ENCODE measurements around the gene UTF1. TPM values are rescaled to one million over a fixed set of nuclear protein-coding genes. Genes with fewer than 3 reads are reported as not detected.

UTF1 gene
- polyA plus RNA-seq, 1 donor from 2014 or later, result not detected

DNA sequence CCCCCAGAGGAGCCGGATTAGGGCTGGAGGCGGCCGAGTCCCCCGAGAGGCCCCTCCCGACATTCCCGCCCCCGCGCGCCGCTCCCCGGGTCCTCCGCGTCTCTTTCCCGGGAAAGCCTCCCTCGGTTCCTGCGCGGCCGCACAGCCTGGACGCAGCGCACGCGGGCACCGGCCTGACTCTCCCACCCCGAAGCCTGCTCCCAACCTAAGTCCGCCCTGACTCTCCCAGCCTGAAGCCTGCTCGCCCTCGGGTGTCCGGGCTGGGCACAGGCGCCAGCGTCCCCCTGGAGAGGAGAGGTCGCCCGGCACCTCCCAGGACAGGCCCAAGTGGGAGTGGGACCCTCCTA lies 7.2 kb downstream of the UTF1 start:
- no peaks in the 10 kb centered on the region for H4K20me1 ChIP-seq (ENCODE audit: insufficient read depth)
- H3K9me3 ChIP-seq (ENCODE audit: low read length), result no peaks in the 10 kb centered on the region
- H3F3A ChIP-seq (ENCODE audit: insufficient read depth, low read length, poor library complexity, severe bottlenecking), result no peaks in the 10 kb centered on the region
- no peak overlapping the region for H3K27ac ChIP-seq (ENCODE audit: low read length)
- H3K4me3 ChIP-seq (ENCODE audit: low read length), result peak overlapping the region; percentile 52
- TF ChIP-seq, protein P1, sequence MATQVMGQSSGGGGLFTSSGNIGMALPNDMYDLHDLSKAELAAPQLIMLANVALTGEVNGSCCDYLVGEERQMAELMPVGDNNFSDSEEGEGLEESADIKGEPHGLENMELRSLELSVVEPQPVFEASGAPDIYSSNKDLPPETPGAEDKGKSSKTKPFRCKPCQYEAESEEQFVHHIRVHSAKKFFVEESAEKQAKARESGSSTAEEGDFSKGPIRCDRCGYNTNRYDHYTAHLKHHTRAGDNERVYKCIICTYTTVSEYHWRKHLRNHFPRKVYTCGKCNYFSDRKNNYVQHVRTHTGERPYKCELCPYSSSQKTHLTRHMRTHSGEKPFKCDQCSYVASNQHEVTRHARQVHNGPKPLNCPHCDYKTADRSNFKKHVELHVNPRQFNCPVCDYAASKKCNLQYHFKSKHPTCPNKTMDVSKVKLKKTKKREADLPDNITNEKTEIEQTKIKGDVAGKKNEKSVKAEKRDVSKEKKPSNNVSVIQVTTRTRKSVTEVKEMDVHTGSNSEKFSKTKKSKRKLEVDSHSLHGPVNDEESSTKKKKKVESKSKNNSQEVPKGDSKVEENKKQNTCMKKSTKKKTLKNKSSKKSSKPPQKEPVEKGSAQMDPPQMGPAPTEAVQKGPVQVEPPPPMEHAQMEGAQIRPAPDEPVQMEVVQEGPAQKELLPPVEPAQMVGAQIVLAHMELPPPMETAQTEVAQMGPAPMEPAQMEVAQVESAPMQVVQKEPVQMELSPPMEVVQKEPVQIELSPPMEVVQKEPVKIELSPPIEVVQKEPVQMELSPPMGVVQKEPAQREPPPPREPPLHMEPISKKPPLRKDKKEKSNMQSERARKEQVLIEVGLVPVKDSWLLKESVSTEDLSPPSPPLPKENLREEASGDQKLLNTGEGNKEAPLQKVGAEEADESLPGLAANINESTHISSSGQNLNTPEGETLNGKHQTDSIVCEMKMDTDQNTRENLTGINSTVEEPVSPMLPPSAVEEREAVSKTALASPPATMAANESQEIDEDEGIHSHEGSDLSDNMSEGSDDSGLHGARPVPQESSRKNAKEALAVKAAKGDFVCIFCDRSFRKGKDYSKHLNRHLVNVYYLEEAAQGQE (IDR thresholded peaks at IDR 0.05; ENCODE audit: borderline replicate concordance), result no peak
- TF ChIP-seq, protein P2, sequence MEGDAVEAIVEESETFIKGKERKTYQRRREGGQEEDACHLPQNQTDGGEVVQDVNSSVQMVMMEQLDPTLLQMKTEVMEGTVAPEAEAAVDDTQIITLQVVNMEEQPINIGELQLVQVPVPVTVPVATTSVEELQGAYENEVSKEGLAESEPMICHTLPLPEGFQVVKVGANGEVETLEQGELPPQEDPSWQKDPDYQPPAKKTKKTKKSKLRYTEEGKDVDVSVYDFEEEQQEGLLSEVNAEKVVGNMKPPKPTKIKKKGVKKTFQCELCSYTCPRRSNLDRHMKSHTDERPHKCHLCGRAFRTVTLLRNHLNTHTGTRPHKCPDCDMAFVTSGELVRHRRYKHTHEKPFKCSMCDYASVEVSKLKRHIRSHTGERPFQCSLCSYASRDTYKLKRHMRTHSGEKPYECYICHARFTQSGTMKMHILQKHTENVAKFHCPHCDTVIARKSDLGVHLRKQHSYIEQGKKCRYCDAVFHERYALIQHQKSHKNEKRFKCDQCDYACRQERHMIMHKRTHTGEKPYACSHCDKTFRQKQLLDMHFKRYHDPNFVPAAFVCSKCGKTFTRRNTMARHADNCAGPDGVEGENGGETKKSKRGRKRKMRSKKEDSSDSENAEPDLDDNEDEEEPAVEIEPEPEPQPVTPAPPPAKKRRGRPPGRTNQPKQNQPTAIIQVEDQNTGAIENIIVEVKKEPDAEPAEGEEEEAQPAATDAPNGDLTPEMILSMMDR (IDR thresholded peaks at IDR 0.05; ENCODE audit: poor library complexity, severe bottlenecking), result no peak
- TF ChIP-seq SMC3 (conservative IDR thresholded peaks at IDR 0.05; ENCODE audit: poor library complexity), result no peak
- TF ChIP-seq RAD21 (conservative IDR thresholded peaks at IDR 0.05), result no peak
- no peaks in the 10 kb centered on the region for H3K36me3 ChIP-seq (ENCODE audit: insufficient read depth, low read length)
- H3K9ac ChIP-seq (ENCODE audit: low read length), result no peak overlapping the region
- H3K27me3 ChIP-seq (ENCODE audit: insufficient read depth, low read depth, low read length), result peaks cover 68% of the 10 kb centered on the region
- H3K4me2 ChIP-seq (ENCODE audit: low read length), result no peak overlapping the region
- H2AFZ ChIP-seq (ENCODE audit: low read depth, low read length), result no peak overlapping the region
- H3K9me2 ChIP-seq (ENCODE audit: insufficient read depth, low read length), result no peaks in the 10 kb centered on the region
- H3K79me2 ChIP-seq (replicated peaks; ENCODE audit: insufficient read depth, low read length), result no peaks in the 10 kb centered on the region

DNA sequence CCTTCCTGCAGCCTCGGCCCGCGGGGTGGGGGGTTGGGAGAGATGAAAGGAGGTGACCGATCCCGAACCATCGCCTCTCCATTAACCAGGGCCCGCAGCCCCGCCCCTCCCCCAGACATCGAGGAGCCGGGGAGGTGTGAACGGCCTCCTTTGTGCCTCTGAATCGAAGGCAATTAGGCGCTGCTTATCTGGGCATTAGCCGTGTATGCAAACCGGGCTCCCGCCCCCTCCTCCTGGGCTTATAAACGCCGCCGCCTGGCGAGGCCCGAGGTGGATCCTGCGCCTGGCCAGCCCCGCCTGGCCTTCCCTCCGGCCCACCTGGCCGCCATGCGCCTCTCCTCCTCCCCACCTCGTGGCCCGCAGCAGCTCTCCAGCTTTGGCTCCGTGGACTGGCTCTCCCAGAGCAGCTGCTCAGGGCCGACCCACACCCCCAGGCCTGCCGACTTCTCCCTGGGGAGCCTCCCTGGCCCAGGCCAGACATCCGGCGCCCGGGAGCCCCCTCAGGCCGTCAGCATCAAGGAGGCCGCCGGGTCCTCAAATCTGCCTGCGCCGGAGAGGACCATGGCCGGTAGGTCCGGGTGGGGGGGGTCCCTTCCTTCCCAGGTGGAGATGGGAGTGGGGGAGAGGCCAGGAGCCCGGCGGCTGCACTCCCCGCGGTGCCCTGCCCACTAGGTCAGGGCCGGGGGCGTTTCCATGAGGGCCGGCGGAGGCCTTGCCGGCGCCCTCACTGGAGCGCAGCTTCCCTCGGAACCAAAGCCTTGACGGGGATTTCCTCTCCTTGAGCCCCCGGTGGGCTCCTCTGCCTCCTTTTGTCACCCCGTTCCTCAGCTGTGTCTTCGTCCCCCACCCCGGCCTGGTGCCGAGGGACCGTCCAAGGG lies 7.8 kb downstream of the UTF1 start, which contains the start of gene VENTX:
TSS of gene VENTX (plus strand) at position 268 of the 878 bp plus-strand sequence. CDS start at position 328, 60 bp downstream.
- no peaks in the 10 kb centered on the region for H3K9me3 ChIP-seq (ENCODE audit: low read length)
- no peaks in the 10 kb centered on the region for H3F3A ChIP-seq (ENCODE audit: insufficient read depth, low read length, poor library complexity, severe bottlenecking)
- no peak within 1 kb of the TSS for H3K4me2 ChIP-seq (ENCODE audit: low read length)
- H3K36me3 ChIP-seq (ENCODE audit: insufficient read depth, low read length), result no peaks in the 10 kb centered on the region
- peaks cover 63% of the 10 kb centered on the region for H3K27me3 ChIP-seq (ENCODE audit: insufficient read depth, low read depth, low read length)
- no peaks in the 10 kb centered on the region for H3K9me2 ChIP-seq (ENCODE audit: insufficient read depth, low read length)
- H4K20me1 ChIP-seq (ENCODE audit: insufficient read depth), result no peaks in the 10 kb centered on the region
- no peak within 1 kb of the TSS for H3K27ac ChIP-seq (ENCODE audit: low read length)
- no peaks in the 10 kb centered on the region for H3K79me2 ChIP-seq (replicated peaks; ENCODE audit: insufficient read depth, low read length)
- no peak within 1 kb of the TSS for H2AFZ ChIP-seq (ENCODE audit: low read depth, low read length)
- peak within 1 kb of the TSS; percentile 52 for H3K4me3 ChIP-seq (ENCODE audit: low read length)
- TF ChIP-seq EZH2 (IDR thresholded peaks at IDR 0.05; ENCODE audit: borderline replicate concordance, insufficient read depth, low read length, poor library complexity, severe bottlenecking), result no peak
- H3K9ac ChIP-seq (ENCODE audit: low read length), result no peak within 1 kb of the TSS

DNA sequence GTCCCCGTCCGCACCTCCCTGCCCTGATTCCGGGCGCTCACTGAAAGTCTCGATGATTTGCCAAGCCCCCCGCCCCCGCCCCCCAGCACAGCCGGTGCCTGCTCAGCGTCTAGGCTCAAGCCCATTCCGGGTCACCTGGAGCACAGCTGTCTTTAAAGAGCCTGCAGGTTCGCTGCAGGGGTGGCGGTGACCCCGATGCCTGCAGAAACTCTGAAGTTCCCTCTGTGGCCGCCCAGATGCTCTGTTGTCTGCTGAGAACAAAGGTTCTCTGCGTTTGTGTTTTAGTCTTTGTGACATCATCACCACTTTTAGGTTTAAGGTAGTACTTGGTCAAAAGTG lies 8.4 kb downstream of the UTF1 start:
- H3K27me3 ChIP-seq (ENCODE audit: insufficient read depth, low read depth, low read length), result peaks cover 57% of the 10 kb centered on the region
- no peaks in the 10 kb centered on the region for H4K20me1 ChIP-seq (ENCODE audit: insufficient read depth)
- H3K9me2 ChIP-seq (ENCODE audit: insufficient read depth, low read length), result no peaks in the 10 kb centered on the region
- H3K79me2 ChIP-seq (replicated peaks; ENCODE audit: insufficient read depth, low read length), result no peaks in the 10 kb centered on the region
- H3K27ac ChIP-seq (ENCODE audit: low read length), result no peak overlapping the region
- no peaks in the 10 kb centered on the region for H3F3A ChIP-seq (ENCODE audit: insufficient read depth, low read length, poor library complexity, severe bottlenecking)
- no peak overlapping the region for H2AFZ ChIP-seq (ENCODE audit: low read depth, low read length)
- no peak for TF ChIP-seq POLR2AphosphoS5 (IDR thresholded peaks at IDR 0.05)
- no peak for TF ChIP-seq EP300 (conservative IDR thresholded peaks at IDR 0.05; ENCODE audit: poor library complexity, severe bottlenecking)
- no peak for TF ChIP-seq SMC3 (conservative IDR thresholded peaks at IDR 0.05; ENCODE audit: poor library complexity)
- TF ChIP-seq, protein P2 (IDR thresholded peaks at IDR 0.05; ENCODE audit: poor library complexity, severe bottlenecking), result no peak
- TF ChIP-seq EZH2 (IDR thresholded peaks at IDR 0.05; ENCODE audit: borderline replicate concordance, insufficient read depth, low read length, poor library complexity, severe bottlenecking), result no peak
- TF ChIP-seq MXI1 (conservative IDR thresholded peaks at IDR 0.05; ENCODE audit: poor library complexity, severe bottlenecking), result no peak
- no peak for TF ChIP-seq RAD21 (conservative IDR thresholded peaks at IDR 0.05)
- TF ChIP-seq, protein P1 (IDR thresholded peaks at IDR 0.05; ENCODE audit: borderline replicate concordance), result no peak
- TF ChIP-seq TAF1 (IDR thresholded peaks at IDR 0.05; ENCODE audit: low read depth), result no peak
- no peak overlapping the region for H3K9ac ChIP-seq (ENCODE audit: low read length)
- no peaks in the 10 kb centered on the region for H3K9me3 ChIP-seq (ENCODE audit: low read length)
- H3K36me3 ChIP-seq (ENCODE audit: insufficient read depth, low read length), result no peaks in the 10 kb centered on the region
- H3K4me2 ChIP-seq (ENCODE audit: low read length), result no peak overlapping the region
- no peak overlapping the region for H3K4me3 ChIP-seq (ENCODE audit: low read length)
